Measurements from ENCODE around the gene PPP1CC.

GRCh38 chr12:110683888-110684287 is 58.8 kb downstream of the PPP1CC start:
- TF ChIP-seq GATA2 (IDR thresholded peaks at IDR 0.05; ENCODE audit: low read depth, low read length), result peak; percentile 70
- TF ChIP-seq GATA3 (IDR thresholded peaks at IDR 0.05; ENCODE audit: low read depth, low read length), result peak; percentile 48; the same call in 1 of the 2 replicates

All from SH-SY5Y (cell line).